ENCODE results near the gene SETD4.

Gene SETD4

DNA sequence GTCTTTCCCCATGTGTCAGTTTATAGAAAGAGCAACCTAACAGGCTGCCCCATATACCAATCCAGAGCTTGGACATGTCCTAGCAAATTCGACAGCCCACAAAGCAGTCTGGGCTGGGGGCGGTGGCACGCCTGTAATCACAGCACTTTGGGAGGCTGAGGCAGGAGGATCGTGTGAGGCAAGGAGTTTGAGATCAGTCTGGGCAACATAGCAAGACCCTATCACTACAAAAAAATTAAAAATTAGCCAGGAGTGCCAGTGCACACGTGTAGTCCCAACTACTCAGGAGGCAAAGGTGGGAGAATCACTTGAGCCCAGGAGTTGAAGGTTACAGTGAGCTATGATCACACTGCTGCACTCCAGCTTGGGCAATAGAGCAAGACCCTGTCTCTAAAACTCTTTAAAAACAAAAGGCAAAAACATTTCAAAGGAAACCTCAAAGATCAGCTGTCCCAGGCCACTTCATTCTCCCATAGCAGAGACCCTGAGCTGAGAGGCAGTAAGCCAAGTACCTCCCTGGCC, 54.4 kb downstream of the SETD4 start:
- DNase-seq (ENCODE audit: low spot score) = no peak

DNA sequence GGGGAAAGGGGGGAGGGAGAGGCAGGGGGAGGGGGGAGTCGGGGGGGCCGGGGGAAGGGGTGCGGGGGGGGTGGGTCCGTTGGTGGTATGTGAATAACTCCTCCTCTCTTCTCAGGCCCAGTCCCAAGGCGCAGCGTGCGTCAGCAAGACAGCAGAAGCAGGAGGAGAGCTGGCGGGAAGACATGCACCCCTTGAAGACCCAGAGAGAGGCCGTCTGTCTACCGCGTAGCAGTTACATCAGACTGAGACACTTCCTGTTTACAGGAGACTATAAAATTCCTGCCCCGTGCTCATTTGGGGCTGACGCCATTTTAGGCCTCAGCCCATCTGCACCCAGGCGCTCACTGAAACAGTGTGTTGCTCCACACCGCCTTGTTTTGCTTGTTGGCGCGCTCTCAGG, 55.3 kb downstream of the SETD4 start:
- DNase-seq (ENCODE audit: low spot score) = no peak

- DNase-seq (ENCODE audit: low spot score) = no peak
Measured at GRCh38 chr21:36004441-36004840, 55.9 kb downstream of the SETD4 start.

DNA sequence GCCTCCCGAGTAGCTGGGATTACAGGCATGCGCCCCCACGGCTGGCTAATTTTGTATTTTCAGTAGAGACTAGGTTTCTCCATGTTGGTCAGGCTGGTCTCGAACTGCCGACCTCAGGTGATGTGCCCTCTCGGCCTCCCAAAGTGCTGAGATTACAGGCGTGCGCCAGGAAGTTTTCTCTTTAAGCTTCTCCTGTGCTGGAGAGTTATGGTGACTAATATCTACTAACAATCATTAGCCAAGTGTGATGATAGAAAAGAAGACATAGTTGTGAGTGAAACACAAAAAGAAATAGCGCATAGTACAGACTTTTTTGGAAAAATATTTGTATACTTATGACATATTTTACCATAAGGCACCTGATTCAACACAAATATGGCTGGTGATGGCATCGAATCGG, 56.5 kb downstream of the SETD4 start:
- DNase-seq (ENCODE audit: low spot score) = no peak

DNA sequence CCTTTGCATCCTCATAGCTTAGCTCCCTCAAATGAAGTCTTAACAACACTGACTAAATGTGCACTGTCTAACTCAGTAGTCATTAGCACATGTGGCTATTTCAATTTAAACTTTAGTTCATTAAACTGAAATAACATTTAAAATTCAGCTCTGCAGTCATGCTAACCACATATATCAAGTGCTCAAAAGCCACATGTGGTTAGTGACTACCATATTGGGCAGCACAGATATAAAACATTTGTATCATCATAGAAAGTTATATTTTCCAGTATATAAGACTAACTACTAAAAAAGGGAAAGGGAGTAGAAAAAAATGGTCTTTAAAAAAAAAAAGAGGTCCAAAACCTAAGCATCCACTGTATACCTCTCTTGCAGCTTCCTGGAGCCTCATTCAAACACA, 64.1 kb downstream of the SETD4 start:
- no peak for DNase-seq (ENCODE audit: low spot score)

- no peak for DNase-seq (ENCODE audit: low spot score)
Measured at GRCh38 chr21:35995522-35996088, 64.7 kb downstream of the SETD4 start.

DNA sequence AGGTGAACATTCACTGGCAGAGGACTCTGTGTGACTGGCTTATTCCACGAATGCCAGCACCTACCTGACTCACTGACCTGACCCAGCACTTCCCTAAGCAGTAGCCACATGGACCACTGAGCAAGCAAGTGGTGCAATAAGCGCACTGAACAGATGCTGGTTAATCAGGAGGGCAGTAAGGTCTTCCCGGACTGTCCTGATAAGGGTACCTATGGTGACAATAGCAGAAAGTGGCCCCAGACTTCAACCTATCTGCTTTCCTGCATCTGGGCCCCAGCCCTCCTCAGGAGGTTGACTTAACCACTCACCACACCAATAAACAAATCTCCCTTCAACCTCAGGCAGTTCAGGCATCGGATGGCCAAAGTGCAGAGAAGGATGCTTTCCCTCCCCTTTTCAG, 65.7 kb downstream of the SETD4 start:
- DNase-seq (ENCODE audit: low spot score) = no peak

GRCh38 chr21:35993875-35994490, 66.3 kb downstream of the SETD4 start:
- no peak for DNase-seq (ENCODE audit: low spot score)

DNA sequence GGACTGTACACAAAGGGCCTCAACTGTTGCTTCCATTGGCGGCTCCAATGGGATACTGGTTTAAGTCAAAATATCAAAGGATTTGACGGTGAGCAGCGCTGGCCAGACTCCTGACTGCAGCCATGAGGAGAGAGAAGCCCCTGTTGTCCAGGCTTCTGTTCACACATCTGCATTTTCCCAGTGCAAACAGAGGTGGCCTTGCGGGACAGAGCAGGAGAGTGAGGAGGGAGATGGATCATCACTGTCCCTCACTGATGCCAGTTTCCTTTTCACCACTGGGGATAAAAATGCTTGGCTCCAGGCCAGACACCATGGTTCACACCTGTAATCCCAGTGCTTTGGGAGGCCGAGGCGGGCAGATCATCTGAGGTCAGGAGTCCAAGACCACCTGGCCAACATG, 69.2 kb downstream of the SETD4 start:
- DNase-seq (ENCODE audit: low spot score) = no peak

DNA sequence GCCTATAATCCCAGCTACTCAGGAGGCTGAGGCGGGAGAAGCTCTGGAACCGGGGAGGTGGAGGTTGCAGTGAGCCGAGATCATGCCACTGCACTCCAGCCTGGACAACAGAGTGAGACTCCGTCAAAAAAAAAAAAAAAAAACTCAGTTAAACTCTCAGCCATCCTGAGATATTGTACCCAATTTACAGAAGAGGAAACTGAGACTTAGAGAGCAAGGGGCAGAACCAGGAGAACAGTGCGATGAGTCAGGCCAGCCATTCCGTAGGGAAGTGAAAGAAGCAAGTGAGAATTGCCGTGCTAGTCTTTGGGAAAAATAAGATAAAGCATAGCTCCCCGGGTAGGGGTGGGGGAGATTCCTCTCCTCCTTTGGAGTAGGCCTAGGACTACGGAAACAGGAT, 69.7 kb downstream of the SETD4 start:
- no peak for DNase-seq (ENCODE audit: low spot score)

- DNase-seq (ENCODE audit: low spot score) = no peak
Measured at GRCh38 chr21:35989138-35989735, 71.1 kb downstream of the SETD4 start.

- DNase-seq (ENCODE audit: low spot score) = no peak
Measured at GRCh38 chr21:35988416-35989137, 71.7 kb downstream of the SETD4 start.

GRCh38 chr21:35987475-35987874, 72.9 kb downstream of the SETD4 start:
- DNase-seq (ENCODE audit: low spot score) = no peak

DNA sequence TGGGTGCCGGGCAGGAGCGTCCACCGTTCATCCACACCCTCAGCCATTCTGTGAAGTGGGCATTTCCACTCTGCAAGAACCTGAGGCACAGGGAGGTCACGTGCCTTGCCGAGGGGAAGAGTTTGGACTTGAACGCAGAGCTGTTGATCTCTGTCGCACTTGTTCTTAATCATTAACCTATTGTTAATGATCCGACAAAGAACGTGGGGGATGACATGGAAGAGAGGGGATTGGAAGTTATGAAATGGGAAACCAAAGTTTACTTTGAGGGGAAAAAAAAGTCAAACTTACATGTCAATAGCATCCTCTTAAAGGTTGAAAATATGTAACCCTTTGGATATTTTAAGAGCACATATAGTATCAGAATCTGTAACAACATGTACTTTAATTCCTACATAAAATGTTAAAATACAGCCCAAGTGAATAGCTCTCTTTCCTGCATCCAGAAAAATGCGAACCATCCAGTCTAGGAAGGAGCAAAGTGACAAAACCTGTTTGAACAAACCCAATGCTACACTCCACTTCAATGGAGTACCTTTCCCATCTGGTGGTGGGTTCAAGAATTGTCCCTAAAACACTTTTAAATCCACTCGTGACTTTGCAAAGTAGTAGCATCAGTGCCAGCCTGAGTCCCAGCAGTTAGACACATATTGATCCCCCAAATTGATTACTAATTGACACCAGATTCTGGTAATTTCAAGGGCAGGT, 75.5 kb downstream of the SETD4 start:
- DNase-seq (ENCODE audit: low spot score) = no peak

Data from HuH-7.5 (cell line).